ENCODE data around the gene CYB561.

CYB561 gene

DNA sequence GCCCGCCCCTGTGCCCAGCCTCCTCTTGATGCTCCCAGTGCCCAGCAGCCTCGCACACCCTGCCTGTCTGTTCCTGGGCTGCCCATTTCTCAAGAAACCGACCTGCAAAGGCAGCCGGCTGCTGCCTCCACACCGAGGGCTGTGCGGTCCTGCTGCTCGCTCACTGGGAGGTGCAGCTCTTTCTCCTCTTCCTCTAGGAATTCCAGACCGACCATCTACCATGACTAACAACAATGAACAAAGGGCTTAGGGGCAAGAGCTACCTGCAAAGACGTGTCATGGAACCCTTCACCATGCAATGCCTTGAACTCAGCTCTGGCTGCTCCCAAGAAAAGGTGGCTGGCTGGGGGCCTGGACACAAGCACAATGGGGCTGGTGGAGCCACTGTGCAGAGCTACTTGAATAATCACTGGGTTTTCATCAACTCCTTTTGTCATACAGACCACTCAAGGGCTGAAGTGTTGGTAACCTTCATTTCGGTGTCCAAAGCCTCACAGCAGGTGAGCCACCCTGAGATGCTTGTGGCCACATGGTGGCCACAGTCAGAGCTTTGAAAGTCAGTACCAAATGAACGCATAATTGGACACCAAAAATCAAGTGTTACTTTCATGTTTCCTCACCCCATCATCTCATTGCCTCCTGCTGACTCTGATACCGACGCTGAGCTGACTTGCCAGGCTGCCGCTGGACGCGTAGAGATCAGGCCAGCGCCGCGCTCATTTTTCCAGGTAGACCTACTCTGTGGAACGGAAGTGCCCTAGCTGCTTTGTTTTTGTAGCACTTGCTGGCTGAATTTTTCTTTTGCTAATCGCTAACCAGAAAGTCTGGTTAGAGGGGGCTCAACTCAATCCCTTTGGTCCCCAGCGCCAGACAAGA, 19.8 kb downstream of the CYB561 start:
- TF ChIP-seq, protein P1, sequence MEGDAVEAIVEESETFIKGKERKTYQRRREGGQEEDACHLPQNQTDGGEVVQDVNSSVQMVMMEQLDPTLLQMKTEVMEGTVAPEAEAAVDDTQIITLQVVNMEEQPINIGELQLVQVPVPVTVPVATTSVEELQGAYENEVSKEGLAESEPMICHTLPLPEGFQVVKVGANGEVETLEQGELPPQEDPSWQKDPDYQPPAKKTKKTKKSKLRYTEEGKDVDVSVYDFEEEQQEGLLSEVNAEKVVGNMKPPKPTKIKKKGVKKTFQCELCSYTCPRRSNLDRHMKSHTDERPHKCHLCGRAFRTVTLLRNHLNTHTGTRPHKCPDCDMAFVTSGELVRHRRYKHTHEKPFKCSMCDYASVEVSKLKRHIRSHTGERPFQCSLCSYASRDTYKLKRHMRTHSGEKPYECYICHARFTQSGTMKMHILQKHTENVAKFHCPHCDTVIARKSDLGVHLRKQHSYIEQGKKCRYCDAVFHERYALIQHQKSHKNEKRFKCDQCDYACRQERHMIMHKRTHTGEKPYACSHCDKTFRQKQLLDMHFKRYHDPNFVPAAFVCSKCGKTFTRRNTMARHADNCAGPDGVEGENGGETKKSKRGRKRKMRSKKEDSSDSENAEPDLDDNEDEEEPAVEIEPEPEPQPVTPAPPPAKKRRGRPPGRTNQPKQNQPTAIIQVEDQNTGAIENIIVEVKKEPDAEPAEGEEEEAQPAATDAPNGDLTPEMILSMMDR (IDR thresholded peaks at IDR 0.05; ENCODE audit: borderline replicate concordance, insufficient read depth, low read depth, low read length) = no peak

DNA sequence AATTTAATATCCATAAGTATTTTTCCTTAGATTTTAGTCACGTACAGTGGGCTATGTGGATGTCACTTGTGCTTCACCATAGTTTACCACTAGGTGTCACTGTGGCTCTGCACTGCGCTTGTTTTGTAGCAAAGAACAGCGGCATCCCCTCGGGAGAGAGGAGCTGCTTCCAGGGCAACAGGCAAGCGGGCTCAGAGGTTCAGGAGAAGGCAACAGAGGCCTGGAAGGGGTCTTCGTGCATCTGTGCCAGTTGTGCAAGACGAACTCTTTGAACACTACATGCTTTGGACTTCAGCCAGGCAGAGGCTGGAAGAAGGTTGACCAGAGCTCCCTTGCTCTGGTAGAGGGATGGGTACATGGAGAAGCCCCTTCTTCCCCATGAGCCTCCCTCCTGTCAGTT, 20.6 kb downstream of the CYB561 start:
- TF ChIP-seq, protein P1 (IDR thresholded peaks at IDR 0.05; ENCODE audit: borderline replicate concordance, insufficient read depth, low read depth, low read length) = peak; percentile 81
- no peak overlapping the region for H3K4me3 ChIP-seq (ENCODE audit: low read depth, low read length)

More for the DNA sequence above, 19.8 kb downstream of the CYB561 start:
- no peak overlapping the region for H3K4me3 ChIP-seq (ENCODE audit: low read depth, low read length)

DNA sequence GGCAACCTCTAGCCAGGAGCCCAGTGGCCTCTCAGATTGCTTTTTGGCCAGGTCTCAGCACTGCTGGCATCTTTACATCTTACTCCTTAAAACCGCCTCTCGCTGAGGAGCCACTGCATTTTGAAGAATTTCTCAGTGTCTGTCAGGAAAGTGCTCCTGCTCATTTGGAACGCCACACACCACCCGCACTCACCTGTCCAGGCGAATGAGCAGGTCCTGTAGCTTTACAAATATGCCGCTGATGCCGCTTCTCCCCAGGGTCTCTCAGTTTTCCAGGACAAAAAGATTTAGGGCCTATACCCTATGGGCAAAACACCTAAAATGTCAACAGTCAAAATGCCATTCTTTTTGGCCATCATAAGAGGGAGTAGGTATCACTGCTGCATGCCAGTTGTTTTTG, 22.1 kb downstream of the CYB561 start:
- TF ChIP-seq, protein P1 (IDR thresholded peaks at IDR 0.05; ENCODE audit: borderline replicate concordance, insufficient read depth, low read depth, low read length) = no peak
- H3K4me3 ChIP-seq (ENCODE audit: low read depth, low read length) = no peak overlapping the region

- H3K4me3 ChIP-seq (ENCODE audit: low read depth, low read length) = no peak overlapping the region
- TF ChIP-seq, protein P1 (IDR thresholded peaks at IDR 0.05; ENCODE audit: borderline replicate concordance, insufficient read depth, low read depth, low read length) = no peak
Measured at GRCh38 chr17:63423251-63423950, 22.7 kb downstream of the CYB561 start.

GRCh38 chr17:63421681-63422645, 24.1 kb downstream of the CYB561 start:
- TF ChIP-seq, protein P1 (IDR thresholded peaks at IDR 0.05; ENCODE audit: borderline replicate concordance, insufficient read depth, low read depth, low read length) = no peak
- H3K4me3 ChIP-seq (ENCODE audit: low read depth, low read length) = no peak overlapping the region

GRCh38 chr17:63420868-63421680, 25.0 kb downstream of the CYB561 start:
- H3K4me3 ChIP-seq (ENCODE audit: low read depth, low read length) = no peak overlapping the region
- TF ChIP-seq, protein P1 (IDR thresholded peaks at IDR 0.05; ENCODE audit: borderline replicate concordance, insufficient read depth, low read depth, low read length) = no peak

Measured in GM12875 (cell line).